ENCODE measurements around the gene SLC35E4.

The SLC35E4 gene

DNA sequence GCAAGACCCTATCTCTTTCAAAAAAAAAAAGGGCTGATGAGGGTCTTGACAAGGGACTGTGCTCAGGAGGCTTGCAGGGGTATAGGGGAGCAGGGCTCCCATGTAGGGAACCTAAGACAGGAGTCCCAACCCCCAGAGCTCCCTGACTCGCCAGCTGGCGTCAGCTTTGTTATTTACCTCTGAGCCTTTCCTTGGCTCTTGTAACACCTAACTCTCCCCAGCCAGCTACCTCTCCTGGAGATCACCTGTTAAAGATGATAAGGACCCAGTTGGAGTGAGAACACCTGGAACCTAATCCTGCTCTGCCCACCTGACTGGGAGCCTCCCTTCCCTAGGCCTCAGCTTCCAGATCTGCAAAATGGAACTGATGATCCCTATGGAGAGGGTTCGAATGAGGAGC, 13.2 kb downstream of the SLC35E4 start:
- H3K27me3 ChIP-seq (replicated peaks; ENCODE audit: control insufficient read depth, insufficient read depth, low read length, poor library complexity, severe bottlenecking), result no peaks in the 10 kb centered on the region
- H3K36me3 ChIP-seq (ENCODE audit: control insufficient read depth, insufficient read depth, low read length), result no peaks in the 10 kb centered on the region
- H3K27ac ChIP-seq (ENCODE audit: insufficient read depth, low read length, poor library complexity, severe bottlenecking), result no peak overlapping the region
- no peaks in the 10 kb centered on the region for H3K4me1 ChIP-seq (ENCODE audit: control insufficient read depth, insufficient read depth, low read length, poor library complexity, severe bottlenecking)
- no peaks in the 10 kb centered on the region for H3K9me3 ChIP-seq (ENCODE audit: control insufficient read depth, low read length)
- H3K4me3 ChIP-seq (ENCODE audit: insufficient read depth, low read depth, low read length, poor library complexity, severe bottlenecking), result no peak overlapping the region
- DNase-seq, result no peak

DNA sequence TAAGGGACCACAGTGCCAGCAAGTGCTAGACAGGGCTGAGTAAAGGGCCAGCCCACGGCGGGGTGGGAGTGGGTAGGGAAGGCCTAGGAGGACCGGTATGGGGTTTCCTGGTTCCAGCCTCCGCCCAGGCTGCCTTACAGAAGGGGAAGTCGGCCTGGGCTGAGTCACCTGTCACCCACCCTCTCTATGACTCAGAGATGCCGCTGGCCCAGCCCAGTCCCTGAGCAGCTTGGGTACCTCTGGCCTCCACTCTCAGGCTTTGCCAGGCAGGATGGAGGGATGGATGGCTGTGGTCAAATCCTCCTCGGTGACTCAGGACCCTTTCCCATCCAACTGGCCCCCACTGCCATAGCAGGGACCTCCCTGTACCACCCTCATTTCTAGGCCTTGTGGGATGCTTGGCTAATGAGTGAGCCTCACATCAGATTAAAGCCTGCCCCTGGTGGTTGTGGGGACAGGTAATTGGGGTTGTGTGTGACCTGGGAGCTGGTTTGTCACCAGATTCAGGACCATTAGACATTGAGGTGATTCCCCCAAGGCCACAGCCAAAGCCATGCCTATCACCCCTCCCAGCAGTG, 13.9 kb downstream of the SLC35E4 start:
- H3K9me3 ChIP-seq (ENCODE audit: control insufficient read depth, low read length), result no peaks in the 10 kb centered on the region
- H3K27me3 ChIP-seq (replicated peaks; ENCODE audit: control insufficient read depth, insufficient read depth, low read length, poor library complexity, severe bottlenecking), result no peaks in the 10 kb centered on the region
- no peaks in the 10 kb centered on the region for H3K36me3 ChIP-seq (ENCODE audit: control insufficient read depth, insufficient read depth, low read length)
- no peak overlapping the region for H3K4me3 ChIP-seq (ENCODE audit: insufficient read depth, low read depth, low read length, poor library complexity, severe bottlenecking)
- H3K4me1 ChIP-seq (ENCODE audit: control insufficient read depth, insufficient read depth, low read length, poor library complexity, severe bottlenecking), result no peaks in the 10 kb centered on the region
- H3K27ac ChIP-seq (ENCODE audit: insufficient read depth, low read length, poor library complexity, severe bottlenecking), result no peak overlapping the region
- peak; percentile 38 to 55 (median 55) for DNase-seq

DNA sequence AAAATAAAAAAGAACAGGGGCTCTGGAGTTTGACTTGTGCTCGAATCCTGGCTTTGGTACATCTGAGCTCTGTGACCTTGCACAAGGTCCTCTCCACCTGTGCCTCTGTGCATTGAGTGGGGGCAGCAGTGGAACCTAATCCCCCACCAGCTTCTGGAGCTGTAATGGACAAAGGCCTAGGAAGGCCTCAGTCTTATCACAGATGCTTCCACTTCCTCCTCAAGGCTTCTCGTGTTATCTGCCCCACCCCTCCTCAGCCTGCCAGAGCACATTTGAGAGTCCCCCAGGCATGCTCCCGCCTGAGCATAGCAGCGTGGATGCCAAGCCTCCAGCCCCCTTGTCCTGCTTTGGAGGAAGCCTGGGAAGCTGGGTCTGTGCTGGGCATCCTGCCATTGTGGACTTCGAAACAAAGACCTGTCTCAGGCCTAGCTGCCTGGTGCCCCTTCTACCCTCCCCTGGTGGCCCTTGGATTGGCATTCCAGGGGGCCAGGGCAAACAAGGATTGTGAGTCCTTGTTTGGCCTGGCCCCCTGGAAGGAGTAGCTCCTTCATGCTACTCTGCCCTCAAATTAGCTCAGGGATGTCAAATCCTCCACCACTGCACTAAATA, 15.0 kb downstream of the SLC35E4 start:
- H3K9me3 ChIP-seq (ENCODE audit: control insufficient read depth, low read length), result no peaks in the 10 kb centered on the region
- DNase-seq, result no peak
- H3K4me1 ChIP-seq (ENCODE audit: control insufficient read depth, insufficient read depth, low read length, poor library complexity, severe bottlenecking), result no peaks in the 10 kb centered on the region
- H3K27ac ChIP-seq (ENCODE audit: insufficient read depth, low read length, poor library complexity, severe bottlenecking), result no peak overlapping the region
- no peak overlapping the region for H3K4me3 ChIP-seq (ENCODE audit: insufficient read depth, low read depth, low read length, poor library complexity, severe bottlenecking)
- no peaks in the 10 kb centered on the region for H3K27me3 ChIP-seq (replicated peaks; ENCODE audit: control insufficient read depth, insufficient read depth, low read length, poor library complexity, severe bottlenecking)
- H3K36me3 ChIP-seq (ENCODE audit: control insufficient read depth, insufficient read depth, low read length), result peaks cover 3% of the 10 kb centered on the region

DNA sequence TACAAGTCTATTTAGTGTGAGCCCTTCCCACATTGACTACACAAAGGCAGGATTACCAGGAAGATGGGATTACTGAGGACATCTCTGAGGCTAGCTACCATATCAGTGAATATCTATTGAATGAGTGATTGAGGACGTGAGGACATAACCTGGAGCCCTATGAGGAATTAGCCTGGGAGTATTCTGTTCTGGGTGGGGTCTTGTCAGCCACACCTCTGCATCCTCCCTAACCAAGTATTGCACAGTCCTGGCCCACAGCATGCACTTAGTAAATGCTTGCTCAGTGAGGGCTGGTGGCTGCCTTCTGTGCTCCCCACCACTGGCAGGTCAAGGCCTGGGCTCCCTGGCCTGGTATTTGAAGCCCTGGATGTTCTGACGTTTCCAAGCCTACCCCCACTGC, 17.3 kb downstream of the SLC35E4 start:
- Histone ChIP-seq H3K4me3 (ENCODE audit: insufficient read depth, low read depth, low read length, poor library complexity, severe bottlenecking) (no peak overlapping the region), H3K9me3 (ENCODE audit: control insufficient read depth, low read length) (no peaks in the 10 kb centered on the region), H3K27ac (ENCODE audit: insufficient read depth, low read length, poor library complexity, severe bottlenecking) (no peak overlapping the region), H3K4me1 (ENCODE audit: control insufficient read depth, insufficient read depth, low read length, poor library complexity, severe bottlenecking) (no peaks in the 10 kb centered on the region), H3K36me3 (ENCODE audit: control insufficient read depth, insufficient read depth, low read length) (peaks cover 3% of the 10 kb centered on the region), H3K27me3 (replicated peaks; ENCODE audit: control insufficient read depth, insufficient read depth, low read length, poor library complexity, severe bottlenecking) (no peaks in the 10 kb centered on the region)
- DNase-seq, result no peak

DNA sequence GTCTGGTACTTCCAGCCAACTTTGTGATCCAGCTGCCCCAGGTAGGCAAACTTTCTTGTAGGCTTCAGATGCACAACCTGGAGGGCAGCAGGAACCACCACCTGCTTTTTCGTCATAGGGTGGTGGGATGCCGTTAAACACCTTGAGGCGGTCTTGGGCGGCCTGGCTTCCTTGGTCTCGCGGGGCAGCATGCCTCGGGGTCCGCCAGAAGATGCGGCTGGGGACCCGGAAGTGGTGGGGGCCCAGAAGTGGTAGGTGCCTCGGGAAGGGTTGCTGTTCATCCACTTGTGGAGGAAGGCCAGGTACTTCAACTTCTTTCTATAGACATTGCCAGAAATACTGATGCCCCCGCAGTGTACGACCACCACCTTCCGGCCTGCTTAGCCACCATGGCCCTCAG, 18.8 kb downstream of the SLC35E4 start:
- no peak for DNase-seq
- no peaks in the 10 kb centered on the region for H3K27me3 ChIP-seq (replicated peaks; ENCODE audit: control insufficient read depth, insufficient read depth, low read length, poor library complexity, severe bottlenecking)
- no peaks in the 10 kb centered on the region for H3K9me3 ChIP-seq (ENCODE audit: control insufficient read depth, low read length)
- H3K4me1 ChIP-seq (ENCODE audit: control insufficient read depth, insufficient read depth, low read length, poor library complexity, severe bottlenecking), result no peaks in the 10 kb centered on the region
- no peak overlapping the region for H3K27ac ChIP-seq (ENCODE audit: insufficient read depth, low read length, poor library complexity, severe bottlenecking)
- no peak overlapping the region for H3K4me3 ChIP-seq (ENCODE audit: insufficient read depth, low read depth, low read length, poor library complexity, severe bottlenecking)
- H3K36me3 ChIP-seq (ENCODE audit: control insufficient read depth, insufficient read depth, low read length), result peaks cover 3% of the 10 kb centered on the region

DNA sequence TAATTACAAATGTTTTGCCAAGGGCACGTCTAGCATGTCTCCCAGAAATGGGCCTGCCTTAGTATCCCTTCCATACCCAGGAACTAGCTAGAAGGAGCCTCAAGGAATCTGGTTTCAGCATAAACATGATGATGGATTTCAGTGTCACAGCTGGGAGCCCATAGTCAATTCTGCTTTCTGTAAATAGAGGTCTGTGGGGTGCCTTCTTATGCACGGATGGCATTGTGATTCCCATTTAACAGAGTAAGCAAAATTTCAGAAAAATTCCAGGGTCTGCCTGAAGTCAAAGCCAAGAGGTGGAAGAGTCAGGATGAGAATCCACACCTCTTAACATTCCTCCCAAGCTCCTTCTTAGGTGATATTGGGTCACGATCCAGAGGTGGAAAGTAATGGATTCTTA, 20.0 kb downstream of the SLC35E4 start:
- Histone ChIP-seq H3K36me3 (ENCODE audit: control insufficient read depth, insufficient read depth, low read length) (peaks cover 3% of the 10 kb centered on the region), H3K4me3 (ENCODE audit: insufficient read depth, low read depth, low read length, poor library complexity, severe bottlenecking) (no peak overlapping the region), H3K9me3 (ENCODE audit: control insufficient read depth, low read length) (no peaks in the 10 kb centered on the region), H3K27me3 (replicated peaks; ENCODE audit: control insufficient read depth, insufficient read depth, low read length, poor library complexity, severe bottlenecking) (no peaks in the 10 kb centered on the region), H3K4me1 (ENCODE audit: control insufficient read depth, insufficient read depth, low read length, poor library complexity, severe bottlenecking) (no peaks in the 10 kb centered on the region), H3K27ac (ENCODE audit: insufficient read depth, low read length, poor library complexity, severe bottlenecking) (no peak overlapping the region)
- no peak for DNase-seq

DNA sequence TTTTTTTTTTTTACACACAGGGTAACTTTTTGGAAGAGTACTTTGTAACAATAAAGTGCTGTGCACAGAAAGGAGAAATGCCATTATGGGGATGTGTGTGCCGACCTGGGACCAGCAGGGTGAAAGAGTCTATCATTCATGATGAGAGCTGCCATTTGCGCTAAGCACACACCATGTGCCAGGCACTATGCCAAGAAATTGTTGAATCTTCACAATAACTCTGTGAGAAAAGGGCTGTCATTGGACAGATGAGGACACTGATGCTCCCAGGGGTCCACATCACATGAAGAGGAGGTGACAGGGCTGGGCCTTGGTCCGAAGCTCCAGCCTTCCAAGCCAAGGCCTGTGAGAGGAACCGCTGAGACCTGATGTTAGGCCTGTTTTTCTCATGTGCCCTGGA, 26.5 kb downstream of the SLC35E4 start:
- no peak overlapping the region for H3K27ac ChIP-seq (ENCODE audit: insufficient read depth, low read length, poor library complexity, severe bottlenecking)
- DNase-seq, result no peak
- H3K4me3 ChIP-seq (ENCODE audit: insufficient read depth, low read depth, low read length, poor library complexity, severe bottlenecking), result no peak overlapping the region
- H3K36me3 ChIP-seq (ENCODE audit: control insufficient read depth, insufficient read depth, low read length), result peaks cover 20% of the 10 kb centered on the region
- no peaks in the 10 kb centered on the region for H3K27me3 ChIP-seq (replicated peaks; ENCODE audit: control insufficient read depth, insufficient read depth, low read length, poor library complexity, severe bottlenecking)
- no peaks in the 10 kb centered on the region for H3K9me3 ChIP-seq (ENCODE audit: control insufficient read depth, low read length)
- no peaks in the 10 kb centered on the region for H3K4me1 ChIP-seq (ENCODE audit: control insufficient read depth, insufficient read depth, low read length, poor library complexity, severe bottlenecking)

DNA sequence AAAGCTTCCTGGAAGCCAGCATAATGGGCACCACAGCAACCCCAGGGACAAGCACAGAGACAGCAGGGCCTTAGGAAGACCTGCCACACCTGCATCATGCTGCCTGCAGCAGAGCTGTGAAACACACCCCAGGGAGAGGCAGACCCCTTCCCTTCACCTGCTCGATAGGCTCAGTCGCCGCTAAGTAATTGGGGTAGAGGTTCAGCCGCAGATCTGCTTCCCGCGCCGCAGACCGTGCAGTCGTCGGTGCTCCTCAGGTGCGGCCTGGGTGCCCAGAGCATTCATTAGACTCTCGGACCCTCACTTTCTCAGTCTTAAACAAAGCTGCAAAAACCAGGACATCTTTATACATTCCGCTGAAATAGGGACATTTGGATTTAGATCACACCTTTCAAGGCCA, 29.2 kb downstream of the SLC35E4 start:
- Histone ChIP-seq H3K9me3 (ENCODE audit: control insufficient read depth, low read length) (no peaks in the 10 kb centered on the region), H3K4me1 (ENCODE audit: control insufficient read depth, insufficient read depth, low read length, poor library complexity, severe bottlenecking) (no peaks in the 10 kb centered on the region), H3K36me3 (ENCODE audit: control insufficient read depth, insufficient read depth, low read length) (peaks cover 20% of the 10 kb centered on the region), H3K4me3 (ENCODE audit: insufficient read depth, low read depth, low read length, poor library complexity, severe bottlenecking) (no peak overlapping the region), H3K27me3 (replicated peaks; ENCODE audit: control insufficient read depth, insufficient read depth, low read length, poor library complexity, severe bottlenecking) (no peaks in the 10 kb centered on the region), H3K27ac (ENCODE audit: insufficient read depth, low read length, poor library complexity, severe bottlenecking) (no peak overlapping the region)
- no peak for DNase-seq

DNA sequence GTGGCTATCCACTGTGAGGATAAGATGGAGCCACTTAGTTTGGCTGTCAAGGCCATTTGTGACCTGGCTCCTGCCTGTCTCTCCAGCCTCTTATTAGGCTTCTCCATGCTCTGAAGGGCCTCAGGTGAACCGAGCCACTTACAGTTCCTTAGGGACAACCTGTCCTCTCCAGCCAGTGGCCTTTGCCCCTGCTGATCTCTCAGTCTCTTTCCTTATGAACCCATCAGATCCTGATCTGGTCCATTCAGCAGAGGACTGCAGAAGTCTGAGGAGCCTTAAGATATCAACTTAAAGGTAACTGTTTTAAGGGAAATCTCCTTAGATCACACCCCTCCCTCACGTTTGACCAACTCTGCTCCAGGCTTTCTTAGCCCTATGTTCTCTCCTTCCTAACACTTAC, 29.7 kb downstream of the SLC35E4 start:
- H3K9me3 ChIP-seq (ENCODE audit: control insufficient read depth, low read length), result no peaks in the 10 kb centered on the region

DNA sequence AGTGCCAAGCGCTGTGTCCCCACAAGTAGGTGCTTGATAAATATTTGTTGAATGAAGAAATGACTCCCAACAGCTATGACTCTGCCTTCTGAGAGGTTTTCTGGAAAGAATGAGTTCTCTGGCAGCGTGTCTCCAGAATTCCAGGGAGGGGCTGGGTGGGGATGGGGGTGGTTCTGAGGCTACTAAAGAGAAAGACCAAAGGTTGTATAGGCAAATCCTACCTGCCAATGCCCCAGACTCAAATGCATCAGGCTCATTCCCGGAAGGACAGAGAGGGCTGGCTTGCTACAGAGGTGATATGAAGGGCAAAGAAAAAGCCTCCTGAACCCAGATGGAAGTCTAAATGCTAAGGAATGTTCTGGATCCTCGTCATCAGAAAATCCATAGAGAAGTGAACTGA, 30.2 kb downstream of the SLC35E4 start:
- Histone ChIP-seq H3K36me3 (ENCODE audit: control insufficient read depth, insufficient read depth, low read length) (peaks cover 20% of the 10 kb centered on the region), H3K4me1 (ENCODE audit: control insufficient read depth, insufficient read depth, low read length, poor library complexity, severe bottlenecking) (no peaks in the 10 kb centered on the region), H3K27me3 (replicated peaks; ENCODE audit: control insufficient read depth, insufficient read depth, low read length, poor library complexity, severe bottlenecking) (no peaks in the 10 kb centered on the region), H3K4me3 (ENCODE audit: insufficient read depth, low read depth, low read length, poor library complexity, severe bottlenecking) (no peak overlapping the region), H3K9me3 (ENCODE audit: control insufficient read depth, low read length) (no peaks in the 10 kb centered on the region), H3K27ac (ENCODE audit: insufficient read depth, low read length, poor library complexity, severe bottlenecking) (no peak overlapping the region)
- DNase-seq, result no peak

More for the DNA sequence above, 29.7 kb downstream of the SLC35E4 start:
- Histone ChIP-seq H3K27me3 (replicated peaks; ENCODE audit: control insufficient read depth, insufficient read depth, low read length, poor library complexity, severe bottlenecking) (no peaks in the 10 kb centered on the region), H3K4me3 (ENCODE audit: insufficient read depth, low read depth, low read length, poor library complexity, severe bottlenecking) (no peak overlapping the region), H3K36me3 (ENCODE audit: control insufficient read depth, insufficient read depth, low read length) (peaks cover 20% of the 10 kb centered on the region), H3K4me1 (ENCODE audit: control insufficient read depth, insufficient read depth, low read length, poor library complexity, severe bottlenecking) (no peaks in the 10 kb centered on the region), H3K27ac (ENCODE audit: insufficient read depth, low read length, poor library complexity, severe bottlenecking) (no peak overlapping the region)
- no peak for DNase-seq
